Activated CD8-positive, alpha-beta memory T cell treated with anti-CD3 and anti-CD28 coated beads for 1 hour (primary cell): ENCODE measurements around the gene INTS1.

Source experiments
- DNase-seq, 2 donors: peaks; one replicate each; pipeline ENCODE4 v3.0.0-alpha.2; 2020; ENCODE audit warnings: low read depth in 1 of 2; ENCODE audit errors: extremely low read depth in 1 of 2

INTS1 gene

GRCh38 chr7:1493571-1493970, 10.6 kb downstream of the INTS1 start:
- DNase-seq, result no peak

- DNase-seq, result no peak
Observed at GRCh38 chr7:1493129-1493528, 11.1 kb downstream of the INTS1 start.

GRCh38 chr7:1492640-1493039, 11.5 kb downstream of the INTS1 start:
- DNase-seq, result no peak

GRCh38 chr7:1492221-1492620, 12.0 kb downstream of the INTS1 start:
- DNase-seq, result no peak

- DNase-seq, result no peak
Observed at GRCh38 chr7:1490837-1491236, 13.4 kb downstream of the INTS1 start.

GRCh38 chr7:1489336-1489735, 14.9 kb downstream of the INTS1 start:
- DNase-seq, result no peak

GRCh38 chr7:1488016-1488415, 16.2 kb downstream of the INTS1 start:
- no peak for DNase-seq

GRCh38 chr7:1487466-1487865, 16.7 kb downstream of the INTS1 start:
- DNase-seq, result no peak

GRCh38 chr7:1486571-1486970, 17.6 kb downstream of the INTS1 start:
- DNase-seq, result no peak

- DNase-seq, result no peak
Observed at GRCh38 chr7:1485156-1485555, 19.0 kb downstream of the INTS1 start.

GRCh38 chr7:1484569-1484968, 19.6 kb downstream of the INTS1 start:
- no peak for DNase-seq

GRCh38 chr7:1483536-1484505, 20.4 kb downstream of the INTS1 start:
- DNase-seq, result no peak

- no peak for DNase-seq
Observed at GRCh38 chr7:1483079-1483478, 21.1 kb downstream of the INTS1 start.

GRCh38 chr7:1481300-1481699, 22.9 kb downstream of the INTS1 start:
- no peak for DNase-seq

GRCh38 chr7:1480670-1481069, 23.5 kb downstream of the INTS1 start:
- DNase-seq, result no peak

- no peak for DNase-seq
Observed at GRCh38 chr7:1479287-1479686, 24.9 kb downstream of the INTS1 start.

GRCh38 chr7:1478480-1478879, 25.7 kb downstream of the INTS1 start:
- no peak for DNase-seq

GRCh38 chr7:1476859-1477258, 27.3 kb downstream of the INTS1 start:
- DNase-seq, result no peak

GRCh38 chr7:1475991-1476390, 28.2 kb downstream of the INTS1 start:
- no peak for DNase-seq

GRCh38 chr7:1475393-1475792, 28.8 kb downstream of the INTS1 start:
- no peak for DNase-seq

GRCh38 chr7:1474736-1475135, 29.5 kb downstream of the INTS1 start:
- no peak for DNase-seq

- DNase-seq, result peak; percentile 68 to 80
Observed at GRCh38 chr7:1473864-1474512, 30.2 kb downstream of the INTS1 start.
